ENCODE data around the gene CBARP. TPM values are rescaled to one million over a fixed set of nuclear protein-coding genes. Genes with fewer than 3 reads are reported as not detected.
A peak's percentile ranks its signal among the peaks of the same experiment; 100 is the strongest.

CBARP gene
- total and polyA plus RNA-seq, 9 of the 15 experiments (the other 6 are each of a cell fraction or from before 2014, with no cell fraction given): 0.03 to 8.9 (median 1.2) TPM; not detected in 1

- TF ChIP-seq, protein P1, sequence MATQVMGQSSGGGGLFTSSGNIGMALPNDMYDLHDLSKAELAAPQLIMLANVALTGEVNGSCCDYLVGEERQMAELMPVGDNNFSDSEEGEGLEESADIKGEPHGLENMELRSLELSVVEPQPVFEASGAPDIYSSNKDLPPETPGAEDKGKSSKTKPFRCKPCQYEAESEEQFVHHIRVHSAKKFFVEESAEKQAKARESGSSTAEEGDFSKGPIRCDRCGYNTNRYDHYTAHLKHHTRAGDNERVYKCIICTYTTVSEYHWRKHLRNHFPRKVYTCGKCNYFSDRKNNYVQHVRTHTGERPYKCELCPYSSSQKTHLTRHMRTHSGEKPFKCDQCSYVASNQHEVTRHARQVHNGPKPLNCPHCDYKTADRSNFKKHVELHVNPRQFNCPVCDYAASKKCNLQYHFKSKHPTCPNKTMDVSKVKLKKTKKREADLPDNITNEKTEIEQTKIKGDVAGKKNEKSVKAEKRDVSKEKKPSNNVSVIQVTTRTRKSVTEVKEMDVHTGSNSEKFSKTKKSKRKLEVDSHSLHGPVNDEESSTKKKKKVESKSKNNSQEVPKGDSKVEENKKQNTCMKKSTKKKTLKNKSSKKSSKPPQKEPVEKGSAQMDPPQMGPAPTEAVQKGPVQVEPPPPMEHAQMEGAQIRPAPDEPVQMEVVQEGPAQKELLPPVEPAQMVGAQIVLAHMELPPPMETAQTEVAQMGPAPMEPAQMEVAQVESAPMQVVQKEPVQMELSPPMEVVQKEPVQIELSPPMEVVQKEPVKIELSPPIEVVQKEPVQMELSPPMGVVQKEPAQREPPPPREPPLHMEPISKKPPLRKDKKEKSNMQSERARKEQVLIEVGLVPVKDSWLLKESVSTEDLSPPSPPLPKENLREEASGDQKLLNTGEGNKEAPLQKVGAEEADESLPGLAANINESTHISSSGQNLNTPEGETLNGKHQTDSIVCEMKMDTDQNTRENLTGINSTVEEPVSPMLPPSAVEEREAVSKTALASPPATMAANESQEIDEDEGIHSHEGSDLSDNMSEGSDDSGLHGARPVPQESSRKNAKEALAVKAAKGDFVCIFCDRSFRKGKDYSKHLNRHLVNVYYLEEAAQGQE (IDR thresholded peaks at IDR 0.05; ENCODE audit: borderline replicate concordance): peak; percentile 79
- TF ChIP-seq, protein P1 (CRISPR knock-in tag; IDR thresholded peaks at IDR 0.05; ENCODE audit: low read depth): no peak
- TF ChIP-seq FOXJ3 (CRISPR knock-in tag; IDR thresholded peaks at IDR 0.05) (no peak), RBM25 (IDR thresholded peaks at IDR 0.05; ENCODE audit: low read depth, low read length, severe bottlenecking) (peak; percentile 94), SETDB1 (IDR thresholded peaks at IDR 0.05; ENCODE audit: low read length) (no peak), ATF1 (CRISPR knock-in tag; IDR thresholded peaks at IDR 0.05) (no peak), ATF1 (tag; IDR thresholded peaks at IDR 0.05) (peak; percentile 48), KDM5B (IDR thresholded peaks at IDR 0.05; ENCODE audit: insufficient replicate concordance, low read depth, low read length) (no peak), XRCC4 (IDR thresholded peaks at IDR 0.05; ENCODE audit: extremely low read depth, insufficient read depth, insufficient read length) (no peak), KDM1A (IDR thresholded peaks at IDR 0.05) (peak; percentile 81 to 88), ARNT (IDR thresholded peaks at IDR 0.05) (no peak), NONO (IDR thresholded peaks at IDR 0.05; ENCODE audit: low read depth in 2 of 2, low read length in 1 of 2) (no peak), USF1 (CRISPR knock-in tag; IDR thresholded peaks at IDR 0.05) (peak; percentile 68), ETS2 (tag; IDR thresholded peaks at IDR 0.05; ENCODE audit: borderline replicate concordance, poor library complexity, severe bottlenecking) (no peak)
- TF ChIP-seq, protein P2, sequence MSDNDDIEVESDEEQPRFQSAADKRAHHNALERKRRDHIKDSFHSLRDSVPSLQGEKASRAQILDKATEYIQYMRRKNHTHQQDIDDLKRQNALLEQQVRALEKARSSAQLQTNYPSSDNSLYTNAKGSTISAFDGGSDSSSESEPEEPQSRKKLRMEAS (CRISPR knock-in tag; IDR thresholded peaks at IDR 0.05): peak; percentile 74
- TF ChIP-seq, protein P3, sequence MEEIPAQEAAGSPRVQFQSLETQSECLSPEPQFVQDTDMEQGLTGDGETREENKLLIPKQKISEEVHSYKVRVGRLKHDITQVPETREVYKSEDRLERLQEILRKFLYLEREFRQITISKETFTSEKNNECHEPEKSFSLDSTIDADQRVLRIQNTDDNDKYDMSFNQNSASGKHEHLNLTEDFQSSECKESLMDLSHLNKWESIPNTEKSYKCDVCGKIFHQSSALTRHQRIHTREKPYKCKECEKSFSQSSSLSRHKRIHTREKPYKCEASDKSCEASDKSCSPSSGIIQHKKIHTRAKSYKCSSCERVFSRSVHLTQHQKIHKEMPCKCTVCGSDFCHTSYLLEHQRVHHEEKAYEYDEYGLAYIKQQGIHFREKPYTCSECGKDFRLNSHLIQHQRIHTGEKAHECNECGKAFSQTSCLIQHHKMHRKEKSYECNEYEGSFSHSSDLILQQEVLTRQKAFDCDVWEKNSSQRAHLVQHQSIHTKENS (CRISPR knock-in tag; IDR thresholded peaks at IDR 0.05): no peak
Observed at GRCh38 chr19:1279782-1280341, 42.1 kb upstream of the CBARP start (continued).

Data from K562 (cell line).